ENCODE data around the gene MARCHF9. TPM values are rescaled to one million over a fixed set of nuclear protein-coding genes. Genes with fewer than 3 reads are reported as not detected.

The MARCHF9 gene
- total RNA-seq, 1 donor from 2014 or later = 4.7 TPM

- peaks cover 23 to 35% (median 28%) of the 10 kb centered on the region in 3 donors for H3K36me3 ChIP-seq (ENCODE audit: control insufficient read depth in 3 of 3, insufficient read depth in 3 of 3, low read length in 3 of 3)
- H3K9ac ChIP-seq (ENCODE audit: low read depth in 1 of 3, low read length in 3 of 3) = peak within 1 kb of the TSS; percentile 88 to 97 (median 97)
- H3K9me3 ChIP-seq (ENCODE audit: control insufficient read depth in 3 of 3, low read length in 3 of 3) = no peaks in the 10 kb centered on the region
- H3K4me1 ChIP-seq (ENCODE audit: control insufficient read depth in 3 of 3, insufficient read depth in 3 of 3, low read length in 3 of 3) = peaks cover 8 to 19% (median 10%) of the 10 kb centered on the region in 3 donors
- peak within 1 kb of the TSS; percentile 97 to 100 (median 100) for H3K4me3 ChIP-seq (ENCODE audit: low read length in 3 of 3)
- peak within 1 kb of the TSS; percentile 61 for H3K27ac ChIP-seq (ENCODE audit: low read depth, low read length)
- no peaks in the 10 kb centered on the region for H3K27me3 ChIP-seq (ENCODE audit: control insufficient read depth in 3 of 3, insufficient read depth in 3 of 3, low read length in 3 of 3)
Observed at GRCh38 chr12:57782608-57783465, 27.9 kb downstream of the MARCHF9 start, which contains the start of gene TSFM. Gene TSFM, plus strand, starts transcription at chr12:57782787. Its CDS starts 15 bp downstream, at chr12:57782802.

GRCh38 chr12:57783466-57783801 lies 28.5 kb downstream of the MARCHF9 start:
- H3K4me1 ChIP-seq (ENCODE audit: control insufficient read depth in 3 of 3, insufficient read depth in 3 of 3, low read length in 3 of 3) = peaks cover 8 to 19% (median 10%) of the 10 kb centered on the region in 3 donors
- peak overlapping the region; percentile 88 to 97 (median 97) for H3K9ac ChIP-seq (ENCODE audit: low read depth in 1 of 3, low read length in 3 of 3)
- no peak overlapping the region for H3K27ac ChIP-seq (ENCODE audit: low read depth, low read length)
- H3K27me3 ChIP-seq (ENCODE audit: control insufficient read depth in 3 of 3, insufficient read depth in 3 of 3, low read length in 3 of 3) = no peaks in the 10 kb centered on the region
- peaks cover 24 to 37% (median 30%) of the 10 kb centered on the region in 3 donors for H3K36me3 ChIP-seq (ENCODE audit: control insufficient read depth in 3 of 3, insufficient read depth in 3 of 3, low read length in 3 of 3)
- H3K4me3 ChIP-seq (ENCODE audit: low read length in 3 of 3) = peak overlapping the region; percentile 97 to 100 (median 100)
- no peaks in the 10 kb centered on the region for H3K9me3 ChIP-seq (ENCODE audit: control insufficient read depth in 3 of 3, low read length in 3 of 3)

- Histone ChIP-seq H3K4me3 (ENCODE audit: low read length in 3 of 3) (no peak overlapping the region), H3K9ac (ENCODE audit: low read depth in 1 of 3, low read length in 3 of 3) (no peak overlapping the region), H3K9me3 (ENCODE audit: control insufficient read depth in 3 of 3, low read length in 3 of 3) (no peaks in the 10 kb centered on the region), H3K27ac (ENCODE audit: low read depth, low read length) (no peak overlapping the region), H3K4me1 (ENCODE audit: control insufficient read depth in 3 of 3, insufficient read depth in 3 of 3, low read length in 3 of 3) (peaks cover 8 to 19% (median 10%) of the 10 kb centered on the region in 3 donors), H3K36me3 (ENCODE audit: control insufficient read depth in 3 of 3, insufficient read depth in 3 of 3, low read length in 3 of 3) (peaks cover 24 to 40% (median 32%) of the 10 kb centered on the region in 3 donors), H3K27me3 (ENCODE audit: control insufficient read depth in 3 of 3, insufficient read depth in 3 of 3, low read length in 3 of 3) (no peaks in the 10 kb centered on the region)
Observed at GRCh38 chr12:57783861-57784260, 29.0 kb downstream of the MARCHF9 start.

- no peaks in the 10 kb centered on the region for H3K27me3 ChIP-seq (ENCODE audit: control insufficient read depth in 3 of 3, insufficient read depth in 3 of 3, low read length in 3 of 3)
- no peak overlapping the region for H3K9ac ChIP-seq (ENCODE audit: low read depth in 1 of 3, low read length in 3 of 3)
- no peak overlapping the region for H3K27ac ChIP-seq (ENCODE audit: low read depth, low read length)
- no peaks in the 10 kb centered on the region for H3K4me1 ChIP-seq (ENCODE audit: control insufficient read depth in 3 of 3, insufficient read depth in 3 of 3, low read length in 3 of 3)
- no peaks in the 10 kb centered on the region for H3K9me3 ChIP-seq (ENCODE audit: control insufficient read depth in 3 of 3, low read length in 3 of 3)
- H3K36me3 ChIP-seq (ENCODE audit: control insufficient read depth in 3 of 3, insufficient read depth in 3 of 3, low read length in 3 of 3) = peaks cover 18 to 48% (median 36%) of the 10 kb centered on the region in 3 donors
- no peak overlapping the region for H3K4me3 ChIP-seq (ENCODE audit: low read length in 3 of 3)
Observed at GRCh38 chr12:57793920-57794319, 39.0 kb downstream of the MARCHF9 start.

GRCh38 chr12:57795354-57795753 lies 40.5 kb downstream of the MARCHF9 start:
- Histone ChIP-seq H3K9me3 (ENCODE audit: control insufficient read depth in 3 of 3, low read length in 3 of 3) (no peaks in the 10 kb centered on the region), H3K4me1 (ENCODE audit: control insufficient read depth in 3 of 3, insufficient read depth in 3 of 3, low read length in 3 of 3) (no peaks in the 10 kb centered on the region), H3K36me3 (ENCODE audit: control insufficient read depth in 3 of 3, insufficient read depth in 3 of 3, low read length in 3 of 3) (peaks cover 31 to 55% (median 51%) of the 10 kb centered on the region in 3 donors), H3K4me3 (ENCODE audit: low read length in 3 of 3) (no peak overlapping the region), H3K27ac (ENCODE audit: low read depth, low read length) (no peak overlapping the region), H3K27me3 (ENCODE audit: control insufficient read depth in 3 of 3, insufficient read depth in 3 of 3, low read length in 3 of 3) (no peaks in the 10 kb centered on the region), H3K9ac (ENCODE audit: low read depth in 1 of 3, low read length in 3 of 3) (no peak overlapping the region)

- no peaks in the 10 kb centered on the region for H3K27me3 ChIP-seq (ENCODE audit: control insufficient read depth in 3 of 3, insufficient read depth in 3 of 3, low read length in 3 of 3)
- H3K4me1 ChIP-seq (ENCODE audit: control insufficient read depth in 3 of 3, insufficient read depth in 3 of 3, low read length in 3 of 3) = no peaks in the 10 kb centered on the region
- H3K27ac ChIP-seq (ENCODE audit: low read depth, low read length) = no peak overlapping the region
- H3K36me3 ChIP-seq (ENCODE audit: control insufficient read depth in 3 of 3, insufficient read depth in 3 of 3, low read length in 3 of 3) = peaks cover 40 to 67% (median 61%) of the 10 kb centered on the region in 3 donors
- no peak overlapping the region for H3K9ac ChIP-seq (ENCODE audit: low read depth in 1 of 3, low read length in 3 of 3)
- H3K9me3 ChIP-seq (ENCODE audit: control insufficient read depth in 3 of 3, low read length in 3 of 3) = no peaks in the 10 kb centered on the region
- no peak overlapping the region for H3K4me3 ChIP-seq (ENCODE audit: low read length in 3 of 3)
Observed at GRCh38 chr12:57796996-57797395, 42.1 kb downstream of the MARCHF9 start.

- no peak overlapping the region for H3K4me3 ChIP-seq (ENCODE audit: low read length in 3 of 3)
- H3K4me1 ChIP-seq (ENCODE audit: control insufficient read depth in 3 of 3, insufficient read depth in 3 of 3, low read length in 3 of 3) = no peaks in the 10 kb centered on the region
- H3K36me3 ChIP-seq (ENCODE audit: control insufficient read depth in 3 of 3, insufficient read depth in 3 of 3, low read length in 3 of 3) = peaks cover 45 to 72% (median 62%) of the 10 kb centered on the region in 3 donors
- H3K27me3 ChIP-seq (ENCODE audit: control insufficient read depth in 3 of 3, insufficient read depth in 3 of 3, low read length in 3 of 3) = no peaks in the 10 kb centered on the region
- no peak overlapping the region for H3K27ac ChIP-seq (ENCODE audit: low read depth, low read length)
- no peaks in the 10 kb centered on the region for H3K9me3 ChIP-seq (ENCODE audit: control insufficient read depth in 3 of 3, low read length in 3 of 3)
- no peak overlapping the region for H3K9ac ChIP-seq (ENCODE audit: low read depth in 1 of 3, low read length in 3 of 3)
Observed at GRCh38 chr12:57797933-57798332, 43.0 kb downstream of the MARCHF9 start.

GRCh38 chr12:57800965-57801364 lies 46.1 kb downstream of the MARCHF9 start:
- H3K4me1 ChIP-seq (ENCODE audit: control insufficient read depth in 3 of 3, insufficient read depth in 3 of 3, low read length in 3 of 3) = peaks cover 0 to 4% (median 3%) of the 10 kb centered on the region in 3 donors
- no peak overlapping the region for H3K9ac ChIP-seq (ENCODE audit: low read depth in 1 of 3, low read length in 3 of 3)

GRCh38 chr12:57802607-57803006 lies 47.7 kb downstream of the MARCHF9 start:
- no peak overlapping the region for H3K9ac ChIP-seq (ENCODE audit: low read depth in 1 of 3, low read length in 3 of 3)

More at GRCh38 chr12:57800965-57801364, 46.1 kb downstream of the MARCHF9 start:
- Histone ChIP-seq H3K27ac (ENCODE audit: low read depth, low read length) (no peak overlapping the region), H3K36me3 (ENCODE audit: control insufficient read depth in 3 of 3, insufficient read depth in 3 of 3, low read length in 3 of 3) (peaks cover 51 to 76% (median 64%) of the 10 kb centered on the region in 3 donors), H3K4me3 (ENCODE audit: low read length in 3 of 3) (no peak overlapping the region), H3K9me3 (ENCODE audit: control insufficient read depth in 3 of 3, low read length in 3 of 3) (no peaks in the 10 kb centered on the region), H3K27me3 (ENCODE audit: control insufficient read depth in 3 of 3, insufficient read depth in 3 of 3, low read length in 3 of 3) (no peaks in the 10 kb centered on the region)

GRCh38 chr12:57803319-57803893 lies 48.5 kb downstream of the MARCHF9 start:
- H3K9me3 ChIP-seq (ENCODE audit: control insufficient read depth in 3 of 3, low read length in 3 of 3) = no peaks in the 10 kb centered on the region
- H3K9ac ChIP-seq (ENCODE audit: low read depth in 1 of 3, low read length in 3 of 3) = no peak overlapping the region
- H3K36me3 ChIP-seq (ENCODE audit: control insufficient read depth in 3 of 3, insufficient read depth in 3 of 3, low read length in 3 of 3) = peaks cover 62 to 85% (median 74%) of the 10 kb centered on the region in 3 donors
- H3K27me3 ChIP-seq (ENCODE audit: control insufficient read depth in 3 of 3, insufficient read depth in 3 of 3, low read length in 3 of 3) = no peaks in the 10 kb centered on the region
- H3K27ac ChIP-seq (ENCODE audit: low read depth, low read length) = no peak overlapping the region
- no peak overlapping the region for H3K4me3 ChIP-seq (ENCODE audit: low read length in 3 of 3)
- peaks cover 0 to 4% (median 3%) of the 10 kb centered on the region in 3 donors for H3K4me1 ChIP-seq (ENCODE audit: control insufficient read depth in 3 of 3, insufficient read depth in 3 of 3, low read length in 3 of 3)

More at GRCh38 chr12:57802607-57803006, 47.7 kb downstream of the MARCHF9 start:
- peaks cover 0 to 4% (median 3%) of the 10 kb centered on the region in 3 donors for H3K4me1 ChIP-seq (ENCODE audit: control insufficient read depth in 3 of 3, insufficient read depth in 3 of 3, low read length in 3 of 3)
- H3K9me3 ChIP-seq (ENCODE audit: control insufficient read depth in 3 of 3, low read length in 3 of 3) = no peaks in the 10 kb centered on the region
- no peaks in the 10 kb centered on the region for H3K27me3 ChIP-seq (ENCODE audit: control insufficient read depth in 3 of 3, insufficient read depth in 3 of 3, low read length in 3 of 3)
- H3K36me3 ChIP-seq (ENCODE audit: control insufficient read depth in 3 of 3, insufficient read depth in 3 of 3, low read length in 3 of 3) = peaks cover 54 to 80% (median 70%) of the 10 kb centered on the region in 3 donors
- no peak overlapping the region for H3K27ac ChIP-seq (ENCODE audit: low read depth, low read length)
- H3K4me3 ChIP-seq (ENCODE audit: low read length in 3 of 3) = no peak overlapping the region
